GM23338 (cell line): Measurements from ENCODE around the gene RASSF7. TPM values are rescaled to one million over a fixed set of nuclear protein-coding genes. Genes with fewer than 3 reads are reported as not detected.

ENCODE experiments used
- ATAC-seq: fragments of 200-7000 bp; cut with Tn5 transposase; 3 replicates; pipeline ENCODE4 v1.9.1; 2020
- DNase-seq: peaks from one replicate; pipeline ENCODE4 v3.0.0-alpha.2; 2015; ENCODE audit warnings: low spot score
- H2AFZ ChIP-seq: fragments of 200-600 bp; sonication (generic); 2 replicates; pipeline ENCODE4 v1.8.0; 2016; ENCODE audit warnings: antibody characterized with exemption, mild to moderate bottlenecking, moderate library complexity
- H3F3A ChIP-seq: fragments of 200-600 bp; sonication (generic); replicated peaks from 2 replicates; pipeline ENCODE4 v1.8.0; 2017; ENCODE audit warnings: antibody characterized with exemption, mixed run types, low read depth
- H3K27ac ChIP-seq: fragments of 200-600 bp; sonication (generic); 2 replicates; pipeline ENCODE4 v1.6.1; 2016; ENCODE audit warnings: low read depth
- H3K27me3 ChIP-seq: fragments of 200-600 bp; sonication (generic); 2 replicates; pipeline ENCODE4 v1.8.0; 2016; ENCODE audit warnings: mild to moderate bottlenecking, mixed run types, moderate library complexity; ENCODE audit not compliant: insufficient read depth
- H3K36me3 ChIP-seq: fragments of 200-600 bp; sonication (generic); 2 replicates; pipeline ENCODE4 v1.8.0; 2016; ENCODE audit warnings: mild to moderate bottlenecking; ENCODE audit not compliant: insufficient read depth
- H3K4me1 ChIP-seq: fragments of 200-600 bp; sonication (generic); 2 replicates; pipeline ENCODE4 v1.8.0; 2016; ENCODE audit warnings: mild to moderate bottlenecking, moderate library complexity; ENCODE audit not compliant: insufficient read depth
- H3K4me2 ChIP-seq: fragments of 200-600 bp; sonication (generic); 2 replicates; pipeline ENCODE4 v1.7.1; 2017; ENCODE audit warnings: mixed run types
- H3K4me3 ChIP-seq: fragments of 200-600 bp; sonication (generic); 2 replicates; pipeline ENCODE4 v1.6.1; 2016; ENCODE audit warnings: mixed run types
- H3K79me2 ChIP-seq: fragments of 200-600 bp; sonication (generic); replicated peaks from 2 replicates; pipeline ENCODE4 v1.8.0; 2017; ENCODE audit warnings: mild to moderate bottlenecking; ENCODE audit not compliant: insufficient read depth
- H3K9me2 ChIP-seq: fragments of 200-600 bp; sonication (generic); 2 replicates; pipeline ENCODE4 v1.8.0; 2017; ENCODE audit not compliant: insufficient read depth
- H4K20me1 ChIP-seq: fragments of 200-600 bp; sonication (generic); replicated peaks from 2 replicates; pipeline ENCODE4 v1.8.0; 2017; ENCODE audit warnings: mild to moderate bottlenecking; ENCODE audit not compliant: insufficient read depth
- H3K27ac Mint-ChIP-seq: 2 replicates; pipeline ENCODE4 v1.8.0; 2020; ENCODE audit warnings: inconsistent platforms, mild to moderate bottlenecking, moderate library complexity, mixed read lengths
- H3K27me3 Mint-ChIP-seq: 3 replicates; pipeline ENCODE4 v1.8.0; 2022; ENCODE audit warnings: low read depth, mild to moderate bottlenecking, moderate library complexity, mixed read lengths, inconsistent platforms; ENCODE audit not compliant: insufficient read depth, poor library complexity
- H3K36me3 Mint-ChIP-seq: 3 replicates; pipeline ENCODE4 v1.8.0; 2021; ENCODE audit warnings: low read depth, mild to moderate bottlenecking, inconsistent platforms, moderate library complexity, mixed read lengths
- H3K4me1 Mint-ChIP-seq: 3 replicates; pipeline ENCODE4 v1.8.0; 2020; ENCODE audit warnings: mild to moderate bottlenecking, inconsistent platforms, mixed read lengths
- H3K4me3 Mint-ChIP-seq: 3 replicates; pipeline ENCODE4 v1.8.0; 2021; ENCODE audit warnings: moderate library complexity, mild to moderate bottlenecking, inconsistent platforms, mixed read lengths
- H3K9me3 Mint-ChIP-seq: 3 replicates; pipeline ENCODE4 v1.8.0; 2020; ENCODE audit warnings: moderate library complexity, mild to moderate bottlenecking, inconsistent platforms, mixed read lengths
- EZH2phosphoT487 ChIP-seq: fragments of 200-600 bp; sonication (generic); IDR thresholded peaks from one replicate; pipeline ENCODE4 v1.8.1; 2018; ENCODE audit warnings: antibody characterized with exemption; ENCODE audit not compliant: unreplicated experiment
- polyA plus RNA-seq: library from polyadenylated mRNA; unstranded; fragments of >200 nt; fragmentation: Nextera tagmentation; extraction: Ambion mirVana; gene quantifications from 2 replicates; pipeline ENCODE4 v1.2.1, GENCODE V29; 2016
- total RNA-seq: library from RNA; depleted of rRNA; stranded (reverse); fragments of >200 nt; shearing (Covaris generic); gene quantifications from 2 replicates; pipeline ENCODE4 v1.2.3, GENCODE V29; 2014
- TF ChIP-seq, protein P1 (sequence below): fragments of 250-450 bp; sonication (Bioruptor Pico); IDR thresholded peaks from 2 replicates; pipeline ENCODE4 v1.5.0; 2020; ENCODE audit warnings: mild to moderate bottlenecking, moderate library complexity
- TF ChIP-seq, protein P2 (sequence below): IDR thresholded peaks from one replicate; pipeline ENCODE4 v1.6.1; 2018; ENCODE audit warnings: antibody characterized with exemption; ENCODE audit not compliant: unreplicated experiment

RASSF7 gene
- total and polyA plus RNA-seq, 2 experiments from 2014 or later: 39.6 to 64.8 TPM

DNA sequence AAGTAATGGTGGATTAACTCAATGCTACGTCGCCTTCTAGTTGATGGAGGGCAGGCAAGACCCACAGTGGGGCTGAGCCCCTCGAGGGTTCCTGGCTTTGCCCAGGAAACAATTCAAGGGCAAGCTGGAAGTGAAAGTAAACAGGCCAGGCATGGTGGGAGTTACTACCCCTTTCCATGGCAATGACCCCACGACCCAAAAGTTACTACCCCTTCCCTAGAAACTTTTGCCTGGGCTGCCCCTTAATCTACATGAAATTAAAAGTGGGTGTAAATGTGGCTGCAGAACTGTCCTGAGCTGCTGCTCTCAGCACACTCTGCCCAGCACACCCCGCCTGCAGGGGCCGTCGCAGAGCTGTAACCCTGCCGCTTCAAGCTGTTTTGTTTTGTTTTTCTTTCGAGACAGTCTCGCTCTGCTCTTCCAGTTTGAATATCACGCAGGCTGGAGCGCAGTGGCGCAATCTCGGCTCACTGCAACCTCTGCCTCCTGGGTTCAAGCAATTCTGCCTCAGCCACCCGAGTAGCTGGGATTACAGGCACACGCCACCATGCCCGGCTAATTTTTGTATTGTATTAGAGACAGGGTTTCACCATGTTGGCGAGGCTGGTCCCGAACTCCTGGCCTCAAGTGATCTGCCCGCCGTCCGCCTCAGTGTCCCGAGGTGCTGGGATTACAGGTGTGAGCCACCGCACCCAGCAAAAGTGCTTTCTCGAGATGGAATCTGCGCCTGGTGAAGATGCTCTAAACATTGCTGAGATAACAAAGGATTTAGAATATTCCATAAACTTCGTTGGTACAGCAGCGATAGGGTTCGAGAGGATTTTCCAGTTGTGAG lies 47.8 kb upstream of the RASSF7 start:
- Histone ChIP-seq H2AFZ (no peak overlapping the region), H4K20me1 (no peaks in the 10 kb centered on the region; the same call in 1 of the 2 replicates), H3K9me2 (no peaks in the 10 kb centered on the region), H3F3A (peaks cover 8% of the 10 kb centered on the region; the same call in 1 of the 2 replicates), H3K27ac (no peak overlapping the region), H3K4me3 (no peak overlapping the region), H3K4me2 (no peak overlapping the region), H3K27me3 (no peaks in the 10 kb centered on the region), H3K79me2 (no peaks in the 10 kb centered on the region), H3K4me1 (no peaks in the 10 kb centered on the region), H3K36me3 (no peaks in the 10 kb centered on the region)
- DNase-seq (no peak), ATAC-seq (no peak)
- Mint-ChIP-seq H3K27me3 (peaks cover 8% of the 10 kb centered on the region), H3K9me3 (peaks cover 20% of the 10 kb centered on the region), H3K4me1 (no peaks in the 10 kb centered on the region), H3K4me3 (no peak overlapping the region), H3K27ac (no peak overlapping the region), H3K36me3 (peaks cover 46% of the 10 kb centered on the region)
- TF ChIP-seq, protein P1, sequence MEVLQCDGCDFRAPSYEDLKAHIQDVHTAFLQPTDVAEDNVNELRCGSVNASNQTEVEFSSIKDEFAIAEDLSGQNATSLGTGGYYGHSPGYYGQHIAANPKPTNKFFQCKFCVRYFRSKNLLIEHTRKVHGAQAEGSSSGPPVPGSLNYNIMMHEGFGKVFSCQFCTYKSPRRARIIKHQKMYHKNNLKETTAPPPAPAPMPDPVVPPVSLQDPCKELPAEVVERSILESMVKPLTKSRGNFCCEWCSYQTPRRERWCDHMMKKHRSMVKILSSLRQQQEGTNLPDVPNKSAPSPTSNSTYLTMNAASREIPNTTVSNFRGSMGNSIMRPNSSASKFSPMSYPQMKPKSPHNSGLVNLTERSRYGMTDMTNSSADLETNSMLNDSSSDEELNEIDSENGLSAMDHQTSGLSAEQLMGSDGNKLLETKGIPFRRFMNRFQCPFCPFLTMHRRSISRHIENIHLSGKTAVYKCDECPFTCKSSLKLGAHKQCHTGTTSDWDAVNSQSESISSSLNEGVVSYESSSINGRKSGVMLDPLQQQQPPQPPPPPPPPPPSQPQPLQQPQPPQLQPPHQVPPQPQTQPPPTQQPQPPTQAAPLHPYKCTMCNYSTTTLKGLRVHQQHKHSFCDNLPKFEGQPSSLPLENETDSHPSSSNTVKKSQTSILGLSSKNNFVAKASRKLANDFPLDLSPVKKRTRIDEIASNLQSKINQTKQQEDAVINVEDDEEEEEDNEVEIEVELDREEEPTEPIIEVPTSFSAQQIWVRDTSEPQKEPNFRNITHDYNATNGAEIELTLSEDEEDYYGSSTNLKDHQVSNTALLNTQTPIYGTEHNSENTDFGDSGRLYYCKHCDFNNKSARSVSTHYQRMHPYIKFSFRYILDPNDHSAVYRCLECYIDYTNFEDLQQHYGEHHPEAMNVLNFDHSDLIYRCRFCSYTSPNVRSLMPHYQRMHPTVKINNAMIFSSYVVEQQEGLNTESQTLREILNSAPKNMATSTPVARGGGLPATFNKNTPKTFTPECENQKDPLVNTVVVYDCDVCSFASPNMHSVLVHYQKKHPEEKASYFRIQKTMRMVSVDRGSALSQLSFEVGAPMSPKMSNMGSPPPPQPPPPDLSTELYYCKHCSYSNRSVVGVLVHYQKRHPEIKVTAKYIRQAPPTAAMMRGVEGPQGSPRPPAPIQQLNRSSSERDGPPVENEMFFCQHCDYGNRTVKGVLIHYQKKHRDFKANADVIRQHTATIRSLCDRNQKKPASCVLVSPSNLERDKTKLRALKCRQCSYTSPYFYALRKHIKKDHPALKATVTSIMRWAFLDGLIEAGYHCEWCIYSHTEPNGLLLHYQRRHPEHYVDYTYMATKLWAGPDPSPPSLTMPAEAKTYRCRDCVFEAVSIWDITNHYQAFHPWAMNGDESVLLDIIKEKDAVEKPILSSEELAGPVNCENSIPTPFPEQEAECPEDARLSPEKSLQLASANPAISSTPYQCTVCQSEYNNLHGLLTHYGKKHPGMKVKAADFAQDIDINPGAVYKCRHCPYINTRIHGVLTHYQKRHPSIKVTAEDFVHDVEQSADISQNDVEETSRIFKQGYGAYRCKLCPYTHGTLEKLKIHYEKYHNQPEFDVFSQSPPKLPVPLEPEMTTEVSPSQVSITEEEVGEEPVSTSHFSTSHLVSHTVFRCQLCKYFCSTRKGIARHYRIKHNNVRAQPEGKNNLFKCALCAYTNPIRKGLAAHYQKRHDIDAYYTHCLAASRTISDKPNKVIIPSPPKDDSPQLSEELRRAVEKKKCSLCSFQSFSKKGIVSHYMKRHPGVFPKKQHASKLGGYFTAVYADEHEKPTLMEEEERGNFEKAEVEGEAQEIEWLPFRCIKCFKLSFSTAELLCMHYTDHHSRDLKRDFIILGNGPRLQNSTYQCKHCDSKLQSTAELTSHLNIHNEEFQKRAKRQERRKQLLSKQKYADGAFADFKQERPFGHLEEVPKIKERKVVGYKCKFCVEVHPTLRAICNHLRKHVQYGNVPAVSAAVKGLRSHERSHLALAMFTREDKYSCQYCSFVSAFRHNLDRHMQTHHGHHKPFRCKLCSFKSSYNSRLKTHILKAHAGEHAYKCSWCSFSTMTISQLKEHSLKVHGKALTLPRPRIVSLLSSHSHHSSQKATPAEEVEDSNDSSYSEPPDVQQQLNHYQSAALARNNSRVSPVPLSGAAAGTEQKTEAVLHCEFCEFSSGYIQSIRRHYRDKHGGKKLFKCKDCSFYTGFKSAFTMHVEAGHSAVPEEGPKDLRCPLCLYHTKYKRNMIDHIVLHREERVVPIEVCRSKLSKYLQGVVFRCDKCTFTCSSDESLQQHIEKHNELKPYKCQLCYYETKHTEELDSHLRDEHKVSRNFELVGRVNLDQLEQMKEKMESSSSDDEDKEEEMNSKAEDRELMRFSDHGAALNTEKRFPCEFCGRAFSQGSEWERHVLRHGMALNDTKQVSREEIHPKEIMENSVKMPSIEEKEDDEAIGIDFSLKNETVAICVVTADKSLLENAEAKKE (CRISPR knock-in tag): no peak
- TF ChIP-seq, protein P2, sequence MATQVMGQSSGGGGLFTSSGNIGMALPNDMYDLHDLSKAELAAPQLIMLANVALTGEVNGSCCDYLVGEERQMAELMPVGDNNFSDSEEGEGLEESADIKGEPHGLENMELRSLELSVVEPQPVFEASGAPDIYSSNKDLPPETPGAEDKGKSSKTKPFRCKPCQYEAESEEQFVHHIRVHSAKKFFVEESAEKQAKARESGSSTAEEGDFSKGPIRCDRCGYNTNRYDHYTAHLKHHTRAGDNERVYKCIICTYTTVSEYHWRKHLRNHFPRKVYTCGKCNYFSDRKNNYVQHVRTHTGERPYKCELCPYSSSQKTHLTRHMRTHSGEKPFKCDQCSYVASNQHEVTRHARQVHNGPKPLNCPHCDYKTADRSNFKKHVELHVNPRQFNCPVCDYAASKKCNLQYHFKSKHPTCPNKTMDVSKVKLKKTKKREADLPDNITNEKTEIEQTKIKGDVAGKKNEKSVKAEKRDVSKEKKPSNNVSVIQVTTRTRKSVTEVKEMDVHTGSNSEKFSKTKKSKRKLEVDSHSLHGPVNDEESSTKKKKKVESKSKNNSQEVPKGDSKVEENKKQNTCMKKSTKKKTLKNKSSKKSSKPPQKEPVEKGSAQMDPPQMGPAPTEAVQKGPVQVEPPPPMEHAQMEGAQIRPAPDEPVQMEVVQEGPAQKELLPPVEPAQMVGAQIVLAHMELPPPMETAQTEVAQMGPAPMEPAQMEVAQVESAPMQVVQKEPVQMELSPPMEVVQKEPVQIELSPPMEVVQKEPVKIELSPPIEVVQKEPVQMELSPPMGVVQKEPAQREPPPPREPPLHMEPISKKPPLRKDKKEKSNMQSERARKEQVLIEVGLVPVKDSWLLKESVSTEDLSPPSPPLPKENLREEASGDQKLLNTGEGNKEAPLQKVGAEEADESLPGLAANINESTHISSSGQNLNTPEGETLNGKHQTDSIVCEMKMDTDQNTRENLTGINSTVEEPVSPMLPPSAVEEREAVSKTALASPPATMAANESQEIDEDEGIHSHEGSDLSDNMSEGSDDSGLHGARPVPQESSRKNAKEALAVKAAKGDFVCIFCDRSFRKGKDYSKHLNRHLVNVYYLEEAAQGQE: no peak
- no peak for TF ChIP-seq EZH2phosphoT487
